ENCODE results near the gene PPP1R26.
"Not testable (repeated sequence)": the region's sequence is repeated elsewhere in the genome, so short reads cannot be mapped to it uniquely, and the experiment has no call there.

Gene PPP1R26

GRCh38 chr9:135450956-135451355 is 28.6 kb upstream of the PPP1R26 start:
- Histone ChIP-seq H4K20me1 (ENCODE audit: insufficient read depth, low read length) (no peaks in the 10 kb centered on the region), H3K9ac (ENCODE audit: low read depth, low read length) (no peak overlapping the region), H2AFZ (ENCODE audit: low read depth, low read length) (no peak overlapping the region), H3K9me3 (ENCODE audit: insufficient read depth, low read length, severe bottlenecking) (no peaks in the 10 kb centered on the region), H3K4me2 (ENCODE audit: insufficient read depth, low read length) (no peak overlapping the region), H3K27me3 (ENCODE audit: insufficient read depth, low read length, poor library complexity) (peaks cover 2% of the 10 kb centered on the region), H3K4me3 (ENCODE audit: low read depth in 1 of 2, low read length in 2 of 2) (no peak overlapping the region), H3K27ac (ENCODE audit: low read length) (no peak overlapping the region), H3K79me2 (ENCODE audit: insufficient read depth, low read length) (no peaks in the 10 kb centered on the region), H3K36me3 (ENCODE audit: insufficient read depth, low read length) (no peaks in the 10 kb centered on the region), H3K4me1 (ENCODE audit: insufficient read depth, low read length) (no peaks in the 10 kb centered on the region)
- no peak for ATAC-seq (ENCODE audit: insufficient read depth, low read depth)
- TF ChIP-seq EZH2 (IDR thresholded peaks at IDR 0.05; ENCODE audit: borderline replicate concordance, low read depth, low read length, severe bottlenecking) (no peak), CTCF (IDR thresholded peaks at IDR 0.05; ENCODE audit: borderline replicate concordance, extremely low read depth, low read length, poor library complexity, severe bottlenecking) (no peak)
- no peak for DNase-seq

- not testable (repeated sequence) for H3K4me3 ChIP-seq (ENCODE audit: low read depth in 1 of 2, low read length in 2 of 2); H3K9ac ChIP-seq (ENCODE audit: low read depth, low read length); H3K27me3 ChIP-seq (ENCODE audit: insufficient read depth, low read length, poor library complexity); H3K79me2 ChIP-seq (ENCODE audit: insufficient read depth, low read length); H3K4me1 ChIP-seq (ENCODE audit: insufficient read depth, low read length); H3K27ac ChIP-seq (ENCODE audit: low read length); H2AFZ ChIP-seq (ENCODE audit: low read depth, low read length); H3K9me3 ChIP-seq (ENCODE audit: insufficient read depth, low read length, severe bottlenecking); H3K4me2 ChIP-seq (ENCODE audit: insufficient read depth, low read length); DNase-seq; H3K36me3 ChIP-seq (ENCODE audit: insufficient read depth, low read length); H4K20me1 ChIP-seq (ENCODE audit: insufficient read depth, low read length); ATAC-seq (ENCODE audit: insufficient read depth, low read depth)
Observed at GRCh38 chr9:135451909-135452308, 27.7 kb upstream of the PPP1R26 start.

GRCh38 chr9:135454737-135455136 is 24.8 kb upstream of the PPP1R26 start:
- DNase-seq, result no peak
- Histone ChIP-seq H3K27ac (ENCODE audit: low read length) (no peak overlapping the region), H2AFZ (ENCODE audit: low read depth, low read length) (no peak overlapping the region), H3K9ac (ENCODE audit: low read depth, low read length) (no peak overlapping the region), H3K79me2 (ENCODE audit: insufficient read depth, low read length) (no peaks in the 10 kb centered on the region), H3K4me3 (ENCODE audit: low read depth in 1 of 2, low read length in 2 of 2) (no peak overlapping the region), H3K27me3 (ENCODE audit: insufficient read depth, low read length, poor library complexity) (peaks cover 2% of the 10 kb centered on the region), H3K4me1 (ENCODE audit: insufficient read depth, low read length) (no peaks in the 10 kb centered on the region), H3K36me3 (ENCODE audit: insufficient read depth, low read length) (no peaks in the 10 kb centered on the region), H3K4me2 (ENCODE audit: insufficient read depth, low read length) (no peak overlapping the region), H3K9me3 (ENCODE audit: insufficient read depth, low read length, severe bottlenecking) (no peaks in the 10 kb centered on the region), H4K20me1 (ENCODE audit: insufficient read depth, low read length) (no peaks in the 10 kb centered on the region)
- TF ChIP-seq EZH2 (IDR thresholded peaks at IDR 0.05; ENCODE audit: borderline replicate concordance, low read depth, low read length, severe bottlenecking) (no peak), CTCF (IDR thresholded peaks at IDR 0.05; ENCODE audit: borderline replicate concordance, extremely low read depth, low read length, poor library complexity, severe bottlenecking) (no peak)
- no peak for ATAC-seq (ENCODE audit: insufficient read depth, low read depth)

DNA sequence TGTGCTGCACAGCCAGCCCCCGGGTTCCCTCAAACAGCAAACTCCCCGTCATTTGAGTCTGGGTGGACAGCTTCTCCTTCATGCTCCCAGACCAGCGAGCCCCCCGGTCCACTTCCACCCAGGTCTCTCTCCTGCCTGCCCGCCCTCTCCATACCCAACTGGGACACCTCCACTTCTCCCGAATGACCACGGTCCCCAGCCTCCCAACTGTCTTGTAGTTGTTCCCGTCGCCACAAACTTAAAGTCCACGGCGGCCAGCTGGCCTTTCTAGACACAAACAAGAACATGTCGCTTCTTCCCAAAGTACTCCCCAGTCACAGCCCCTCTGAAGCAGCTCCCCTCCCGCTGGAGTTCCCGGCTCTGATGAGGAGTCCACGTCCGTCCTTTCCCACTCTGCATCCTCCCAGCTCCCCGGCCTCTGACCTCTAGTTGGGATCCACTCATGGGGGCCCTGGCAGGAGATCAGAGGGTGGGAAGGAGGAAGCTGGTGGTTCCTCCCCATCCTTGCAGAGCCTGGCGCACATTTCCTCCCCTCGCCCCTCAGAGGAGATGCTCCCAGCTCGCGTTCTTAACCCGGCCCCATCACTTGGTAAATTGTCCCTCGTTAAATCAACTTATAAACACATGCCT is 24.1 kb upstream of the PPP1R26 start:
- DNase-seq, result no peak
- no peaks in the 10 kb centered on the region for H3K9me3 ChIP-seq (ENCODE audit: insufficient read depth, low read length, severe bottlenecking)
- no peak overlapping the region for H3K4me2 ChIP-seq (ENCODE audit: insufficient read depth, low read length)
- no peaks in the 10 kb centered on the region for H3K36me3 ChIP-seq (ENCODE audit: insufficient read depth, low read length)
- no peak overlapping the region for H3K27ac ChIP-seq (ENCODE audit: low read length)
- no peaks in the 10 kb centered on the region for H3K79me2 ChIP-seq (ENCODE audit: insufficient read depth, low read length)
- no peak overlapping the region for H3K9ac ChIP-seq (ENCODE audit: low read depth, low read length)
- no peak for ATAC-seq (ENCODE audit: insufficient read depth, low read depth)
- no peak overlapping the region for H2AFZ ChIP-seq (ENCODE audit: low read depth, low read length)
- peaks cover 2% of the 10 kb centered on the region for H3K27me3 ChIP-seq (ENCODE audit: insufficient read depth, low read length, poor library complexity)
- H3K4me3 ChIP-seq (ENCODE audit: low read depth in 1 of 2, low read length in 2 of 2), result no peak overlapping the region
- TF ChIP-seq CTCF (IDR thresholded peaks at IDR 0.05; ENCODE audit: borderline replicate concordance, extremely low read depth, low read length, poor library complexity, severe bottlenecking) (no peak), EZH2 (IDR thresholded peaks at IDR 0.05; ENCODE audit: borderline replicate concordance, low read depth, low read length, severe bottlenecking) (no peak)
- no peaks in the 10 kb centered on the region for H4K20me1 ChIP-seq (ENCODE audit: insufficient read depth, low read length)
- H3K4me1 ChIP-seq (ENCODE audit: insufficient read depth, low read length), result no peaks in the 10 kb centered on the region
